Stomach (tissue), 9 donors: ENCODE measurements around the gene ABCC1. TPM values are rescaled to one million over a fixed set of nuclear protein-coding genes. Genes with fewer than 3 reads are reported as not detected.
A peak's percentile ranks its signal among the peaks of the same experiment; 100 is the strongest.

ENCODE experiments used
- DNase-seq, 2 donors: peaks; one replicate each; pipeline versions ENCODE4 v3.0.0 to v3.0.0-alpha.2; 2013 to 2019
- H3K27ac ChIP-seq, 5 donors: fragments of 200-600 bp in 4 of 5; sonication (generic) in 4 of 5; one replicate each; pipeline ENCODE4 v1.5.1; 2013 to 2019; ENCODE audit warnings: mild to moderate bottlenecking in 1 of 5, moderate library complexity in 1 of 5
- H3K27me3 ChIP-seq, 3 donors: fragments of 200-600 bp; sonication (generic); one replicate each; pipeline ENCODE4 v1.5.1; 2017 to 2019; ENCODE audit warnings: mixed run types in 1 of 3
- H3K36me3 ChIP-seq, 4 donors: fragments of 200-600 bp; sonication (generic); 1 replicate in 3 of 4; 2 replicates in 1 of 4; pipeline ENCODE4 v1.5.1; 2016 to 2019
- H3K4me1 ChIP-seq, 4 donors: fragments of 200-600 bp; sonication (generic); one replicate each; pipeline ENCODE4 v1.5.1; 2016 to 2019
- H3K4me3 ChIP-seq, 4 donors: fragments of 200-600 bp; sonication (generic) in 3 of 4; one replicate each; pipeline ENCODE4 v1.5.1; 2016 to 2019; ENCODE audit warnings: mild to moderate bottlenecking in 1 of 4
- H3K9me3 ChIP-seq, 4 donors: fragments of 200-600 bp; sonication (generic); one replicate each; pipeline ENCODE4 v1.5.1; 2016 to 2019
- CTCF ChIP-seq, 7 experiments: fragments of 450-650 bp in 4 of 7; fragments of 200-600 bp in 3 of 7; sonication (generic) in 3 of 7; IDR thresholded peaks; one replicate each; pipeline ENCODE4 v1.5.1; 2016 to 2019; ENCODE audit warnings: antibody characterized with exemption in 7 of 7, control low read depth in 2 of 7, mild to moderate bottlenecking in 1 of 7
- EP300 ChIP-seq: sonication (generic); formaldehyde crosslinking; IDR thresholded peaks from one replicate; pipeline ENCODE4 v1.6.1; 2017; ENCODE audit warnings: antibody characterized with exemption
- POLR2A ChIP-seq, 4 donors: fragments of 450-650 bp; IDR thresholded peaks; one replicate each; pipeline ENCODE4 v1.6.1; 2016; ENCODE audit warnings: antibody characterized with exemption in 4 of 4, control low read depth in 2 of 4, mild to moderate bottlenecking in 1 of 4, moderate library complexity in 1 of 4
- POLR2AphosphoS5 ChIP-seq, 3 donors: sonication (generic); formaldehyde crosslinking; IDR thresholded peaks; one replicate each; pipeline ENCODE4 v1.6.1; 2016; ENCODE audit warnings: antibody characterized with exemption in 3 of 3
- WGBS, 5 donors: extraction: QIAGEN DNeasy Blood & Tissue Kit in 3 of 5; methylation state at CpG; one replicate each; pipeline versions ENCODE4 v1.1.5 to v1.1.7; 2013 to 2018; 5-methylcytosine and 5-hydroxymethylcytosine counted together
- intact Hi-C: fragments of 100-400 bp; cut with DNase I; formaldehyde crosslinking; loops from one replicate; pipeline ENCODE4 v1.15.1; 2023; ENCODE audit warnings: low total_unique reads
- polyA plus RNA-seq, 3 donors: library from polyadenylated mRNA; stranded (reverse); fragments of 200-250 nt; gene quantifications; one replicate each; pipeline ENCODE4 v1.2.3, GENCODE V29; 2013
- total RNA-seq, 5 donors: library from RNA; depleted of rRNA; stranded (reverse); fragments of >200 nt; gene quantifications; one replicate each; pipeline versions ENCODE4 v1.1.0 to v1.2.3, GENCODE V29; 2014 to 2016
- donor health status: healthy with polysubstance abuse.
- donor health status: Bipolar disorder and iron deficiency.
- donor health status: healthy.

Gene ABCC1
- total and polyA plus RNA-seq, 8 donors, result 2.3 to 105 (median 24.9) TPM

- TF ChIP-seq CTCF (IDR thresholded peaks at IDR 0.05) (no peak), POLR2A (IDR thresholded peaks at IDR 0.05) (no peak), POLR2AphosphoS5 (IDR thresholded peaks at IDR 0.05) (no peak), EP300 (no peak)
- peak overlapping the region; percentile 78 to 91 (median 87) for H3K27ac ChIP-seq
- peaks cover 58 to 90% (median 66%) of the 10 kb centered on the region in 4 donors for H3K4me1 ChIP-seq
- H3K4me3 ChIP-seq, result no peak overlapping the region
- no peaks in the 10 kb centered on the region for H3K9me3 ChIP-seq
- peaks cover 27 to 45% (median 36%) of the 10 kb centered on the region in 4 donors for H3K36me3 ChIP-seq
- DNase-seq, result no peak
- intact Hi-C loops, result no loop called here
- 47 to 59% (median 50%) methylated on average over 9 of the region's 9 CpGs for WGBS, 5 donors
- no peaks in the 10 kb centered on the region for H3K27me3 ChIP-seq
Observed at GRCh38 chr16:16021646-16021987, 72.2 kb downstream of the ABCC1 start.

GRCh38 chr16:16021988-16022682 lies 72.7 kb downstream of the ABCC1 start:
- peaks cover 23 to 39% (median 30%) of the 10 kb centered on the region in 4 donors for H3K36me3 ChIP-seq
- no peaks in the 10 kb centered on the region for H3K9me3 ChIP-seq
- 6 to 18% (median 16%) methylated on average over 7 to 10 of the region's 10 CpGs for WGBS, 5 donors
- H3K27me3 ChIP-seq, result no peaks in the 10 kb centered on the region
- DNase-seq, result peak; percentile 96
- TF ChIP-seq POLR2A (IDR thresholded peaks at IDR 0.05) (no peak), POLR2AphosphoS5 (IDR thresholded peaks at IDR 0.05) (peak; percentile 67 to 93 (median 72)), EP300 (peak; percentile 68)
- peaks cover 63 to 95% (median 68%) of the 10 kb centered on the region in 4 donors for H3K4me1 ChIP-seq
- intact Hi-C loops, result no loop called here
- H3K27ac ChIP-seq, result peak overlapping the region; percentile 78 to 91 (median 87)
- no peak overlapping the region for H3K4me3 ChIP-seq

GRCh38 chr16:16022683-16023064 lies 73.3 kb downstream of the ABCC1 start:
- Histone ChIP-seq H3K4me3 (no peak overlapping the region), H3K9me3 (no peaks in the 10 kb centered on the region), H3K4me1 (peaks cover 67 to 97% (median 73%) of the 10 kb centered on the region in 4 donors), H3K27ac (peak overlapping the region; percentile 78 to 91 (median 87)), H3K36me3 (peaks cover 20 to 34% (median 25%) of the 10 kb centered on the region in 4 donors), H3K27me3 (no peaks in the 10 kb centered on the region)
- intact Hi-C loops, result no loop called here
- DNase-seq, result no peak
- TF ChIP-seq POLR2AphosphoS5 (IDR thresholded peaks at IDR 0.05) (no peak), EP300 (no peak), POLR2A (IDR thresholded peaks at IDR 0.05) (no peak), CTCF (IDR thresholded peaks at IDR 0.05) (no peak)
- 31 to 60% (median 34%) methylated on average over 5 of the region's 5 CpGs for WGBS, 5 donors

- Histone ChIP-seq H3K27ac (peak overlapping the region; percentile 61 to 91 (median 87)), H3K36me3 (peaks cover 2 to 9% (median 5%) of the 10 kb centered on the region in 4 donors), H3K27me3 (no peaks in the 10 kb centered on the region), H3K4me3 (no peak overlapping the region), H3K4me1 (peaks cover 74 to 98% (median 86%) of the 10 kb centered on the region in 4 donors), H3K9me3 (no peaks in the 10 kb centered on the region)
- TF ChIP-seq CTCF (IDR thresholded peaks at IDR 0.05), result no peak
- peak in 1 of 3 donors; percentile 51 for TF ChIP-seq POLR2AphosphoS5 (IDR thresholded peaks at IDR 0.05)
- intact Hi-C loops, result no loop called here
- WGBS, 5 donors, result 39 to 60% (median 55%) methylated on average over 6 to 11 of the region's 11 CpGs
- DNase-seq, result no peak
Observed at GRCh38 chr16:16025214-16025968, 76.0 kb downstream of the ABCC1 start.
